Measurements from ENCODE around the gene SLC23A2.

SLC23A2 gene

DNA sequence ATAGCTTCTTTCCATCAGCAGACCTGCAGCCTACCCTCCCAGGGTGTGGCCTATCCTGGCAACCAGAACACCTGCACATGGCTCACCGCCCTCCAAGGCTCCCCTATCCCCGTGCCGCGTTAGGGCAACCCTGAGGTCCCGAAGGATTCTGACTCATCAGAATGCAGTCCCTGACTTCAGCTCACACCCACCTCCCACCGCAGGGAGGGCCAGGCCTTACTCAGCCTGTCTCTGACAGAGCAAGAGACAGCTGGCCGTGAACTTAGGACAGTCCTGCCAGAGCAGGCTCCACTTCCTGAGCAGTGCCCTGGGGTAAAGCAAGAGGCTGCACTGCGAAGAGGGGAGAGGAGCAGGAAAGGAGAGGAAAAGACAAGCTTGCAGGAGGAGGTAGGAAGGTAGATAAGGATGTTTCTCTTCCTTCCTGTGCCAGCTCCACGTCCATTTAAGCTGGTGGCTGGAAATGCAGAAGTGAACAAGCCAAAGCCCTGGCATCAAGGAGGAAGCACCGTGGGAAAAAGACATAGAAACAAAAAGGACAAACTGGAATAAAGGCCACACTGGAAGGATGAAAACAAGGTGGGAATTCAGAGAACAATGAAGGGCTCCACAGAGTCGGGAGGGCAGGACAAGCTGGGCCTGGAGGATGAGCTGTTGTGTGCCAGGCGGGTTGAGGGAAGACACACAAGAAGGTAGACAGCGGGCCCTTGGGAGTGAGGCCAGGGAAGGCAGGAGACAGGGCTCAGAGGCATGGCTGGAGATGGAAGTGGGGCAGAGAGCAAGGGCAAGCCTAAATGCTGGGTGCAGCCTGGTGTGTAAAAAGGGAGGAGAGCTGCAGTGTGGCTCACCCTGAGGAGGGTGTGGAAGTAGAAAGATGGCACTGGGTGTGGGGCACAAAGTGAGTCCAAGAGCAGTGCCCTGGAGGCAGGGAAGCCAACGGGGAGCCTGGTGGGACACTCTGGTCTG, 102.7 kb downstream of the SLC23A2 start:
- no peak overlapping the region for H3K4me3 ChIP-seq (ENCODE audit: low read depth, low read length)
- no peak for TF ChIP-seq MYC (IDR thresholded peaks at IDR 0.05; ENCODE audit: low read depth, low read length)
- TF ChIP-seq, protein P1, sequence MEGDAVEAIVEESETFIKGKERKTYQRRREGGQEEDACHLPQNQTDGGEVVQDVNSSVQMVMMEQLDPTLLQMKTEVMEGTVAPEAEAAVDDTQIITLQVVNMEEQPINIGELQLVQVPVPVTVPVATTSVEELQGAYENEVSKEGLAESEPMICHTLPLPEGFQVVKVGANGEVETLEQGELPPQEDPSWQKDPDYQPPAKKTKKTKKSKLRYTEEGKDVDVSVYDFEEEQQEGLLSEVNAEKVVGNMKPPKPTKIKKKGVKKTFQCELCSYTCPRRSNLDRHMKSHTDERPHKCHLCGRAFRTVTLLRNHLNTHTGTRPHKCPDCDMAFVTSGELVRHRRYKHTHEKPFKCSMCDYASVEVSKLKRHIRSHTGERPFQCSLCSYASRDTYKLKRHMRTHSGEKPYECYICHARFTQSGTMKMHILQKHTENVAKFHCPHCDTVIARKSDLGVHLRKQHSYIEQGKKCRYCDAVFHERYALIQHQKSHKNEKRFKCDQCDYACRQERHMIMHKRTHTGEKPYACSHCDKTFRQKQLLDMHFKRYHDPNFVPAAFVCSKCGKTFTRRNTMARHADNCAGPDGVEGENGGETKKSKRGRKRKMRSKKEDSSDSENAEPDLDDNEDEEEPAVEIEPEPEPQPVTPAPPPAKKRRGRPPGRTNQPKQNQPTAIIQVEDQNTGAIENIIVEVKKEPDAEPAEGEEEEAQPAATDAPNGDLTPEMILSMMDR (IDR thresholded peaks at IDR 0.05; ENCODE audit: low read depth, low read length): no peak
- no peak for TF ChIP-seq POLR2A (IDR thresholded peaks at IDR 0.05; ENCODE audit: extremely low read depth, insufficient read length)
- TF ChIP-seq, protein P2, sequence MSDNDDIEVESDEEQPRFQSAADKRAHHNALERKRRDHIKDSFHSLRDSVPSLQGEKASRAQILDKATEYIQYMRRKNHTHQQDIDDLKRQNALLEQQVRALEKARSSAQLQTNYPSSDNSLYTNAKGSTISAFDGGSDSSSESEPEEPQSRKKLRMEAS (IDR thresholded peaks at IDR 0.05; ENCODE audit: low read depth, low read length): no peak
- peak; percentile 26 for DNase-seq (ENCODE audit: low read depth)

DNA sequence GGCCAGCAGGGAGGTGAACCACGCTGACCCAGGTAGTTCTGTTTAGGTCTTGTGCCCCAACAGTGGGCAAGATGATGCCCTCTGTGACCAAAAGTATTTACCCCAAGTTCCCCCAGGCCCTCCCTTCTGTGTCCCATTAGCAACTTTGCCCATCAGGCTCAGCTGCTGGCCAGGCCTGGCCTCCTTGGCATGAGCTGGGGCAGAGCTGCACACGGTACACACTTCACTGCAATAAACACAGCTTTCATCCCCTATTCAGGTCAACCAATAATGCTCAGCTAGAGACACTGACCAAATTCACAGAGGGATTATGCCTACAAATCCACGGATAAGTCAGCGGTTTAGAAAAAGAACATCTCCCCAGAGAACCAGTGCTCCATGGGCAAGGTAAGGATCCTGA, 103.7 kb downstream of the SLC23A2 start:
- TF ChIP-seq MYC (IDR thresholded peaks at IDR 0.05; ENCODE audit: low read depth, low read length): no peak
- TF ChIP-seq POLR2A (IDR thresholded peaks at IDR 0.05; ENCODE audit: extremely low read depth, insufficient read length): no peak
- TF ChIP-seq, protein P1 (IDR thresholded peaks at IDR 0.05; ENCODE audit: low read depth, low read length): no peak
- TF ChIP-seq, protein P2 (IDR thresholded peaks at IDR 0.05; ENCODE audit: low read depth, low read length): no peak
- H3K4me3 ChIP-seq (ENCODE audit: low read depth, low read length): no peak overlapping the region
- no peak for DNase-seq (ENCODE audit: low read depth)

DNA sequence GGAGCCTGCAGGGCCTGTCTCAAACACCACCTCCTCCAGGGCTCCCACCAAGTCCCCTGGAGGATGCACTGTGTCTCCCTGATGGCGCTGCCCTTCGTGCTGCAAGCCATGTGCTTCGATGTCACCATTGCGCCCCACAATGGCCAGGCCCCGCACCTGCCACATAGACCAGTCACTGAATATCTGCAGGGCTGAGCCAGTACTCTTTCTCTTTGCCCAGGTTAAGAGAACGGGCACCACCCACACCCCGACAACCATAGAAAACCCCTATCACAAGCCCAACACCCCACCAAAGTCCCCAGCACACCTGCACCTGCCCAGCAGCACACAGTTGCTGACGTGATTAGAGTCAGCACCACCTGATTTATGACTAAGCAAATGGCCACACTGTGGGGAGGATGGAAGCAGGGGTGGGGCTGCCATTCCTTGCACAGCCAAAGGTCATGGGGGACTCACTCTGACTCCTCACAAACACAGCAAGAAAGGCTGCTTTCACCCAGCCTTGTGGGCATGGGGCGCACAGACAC, 104.3 kb downstream of the SLC23A2 start:
- peak; percentile 65 for DNase-seq (ENCODE audit: low read depth)
- TF ChIP-seq MYC (IDR thresholded peaks at IDR 0.05; ENCODE audit: low read depth, low read length): no peak; the same call in 1 of the 2 replicates
- TF ChIP-seq, protein P1 (IDR thresholded peaks at IDR 0.05; ENCODE audit: low read depth, low read length): peak; percentile 41
- no peak for TF ChIP-seq POLR2A (IDR thresholded peaks at IDR 0.05; ENCODE audit: extremely low read depth, insufficient read length)
- TF ChIP-seq, protein P2 (IDR thresholded peaks at IDR 0.05; ENCODE audit: low read depth, low read length): peak; percentile 76
- H3K4me3 ChIP-seq (ENCODE audit: low read depth, low read length): no peak overlapping the region

DNA sequence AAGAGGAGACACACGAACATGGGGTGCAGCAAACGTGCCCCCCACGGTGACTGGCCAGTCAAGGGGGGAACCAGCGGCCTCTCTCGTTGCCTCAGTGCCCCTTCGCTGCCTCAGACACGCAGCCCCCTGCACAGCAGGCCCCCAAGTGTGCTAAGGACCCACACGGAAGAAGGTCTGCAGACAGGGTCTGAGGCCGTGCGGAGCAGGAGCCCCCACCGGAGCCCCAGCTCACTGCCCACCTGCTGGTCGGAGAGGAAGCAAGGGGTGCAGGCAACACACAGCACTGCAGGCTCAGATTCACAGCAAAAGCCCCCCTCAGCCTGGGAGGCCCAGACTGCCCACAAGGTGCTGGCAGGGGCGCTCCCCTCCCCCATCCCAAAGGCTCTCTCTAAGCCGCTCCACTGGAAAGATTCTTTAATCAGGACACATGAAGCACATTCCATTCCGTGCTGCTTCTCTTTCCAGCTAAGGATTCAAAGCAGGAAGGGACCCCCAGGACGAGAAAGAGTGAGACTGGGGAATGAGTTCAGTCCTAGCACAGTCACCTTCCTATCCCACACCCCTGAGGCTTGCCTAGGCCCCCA, 105.1 kb downstream of the SLC23A2 start:
- DNase-seq (ENCODE audit: low read depth): no peak
- TF ChIP-seq, protein P2 (IDR thresholded peaks at IDR 0.05; ENCODE audit: low read depth, low read length): no peak
- TF ChIP-seq, protein P1 (IDR thresholded peaks at IDR 0.05; ENCODE audit: low read depth, low read length): no peak
- TF ChIP-seq POLR2A (IDR thresholded peaks at IDR 0.05; ENCODE audit: extremely low read depth, insufficient read length): no peak
- TF ChIP-seq MYC (IDR thresholded peaks at IDR 0.05; ENCODE audit: low read depth, low read length): no peak
- no peak overlapping the region for H3K4me3 ChIP-seq (ENCODE audit: low read depth, low read length)

DNA sequence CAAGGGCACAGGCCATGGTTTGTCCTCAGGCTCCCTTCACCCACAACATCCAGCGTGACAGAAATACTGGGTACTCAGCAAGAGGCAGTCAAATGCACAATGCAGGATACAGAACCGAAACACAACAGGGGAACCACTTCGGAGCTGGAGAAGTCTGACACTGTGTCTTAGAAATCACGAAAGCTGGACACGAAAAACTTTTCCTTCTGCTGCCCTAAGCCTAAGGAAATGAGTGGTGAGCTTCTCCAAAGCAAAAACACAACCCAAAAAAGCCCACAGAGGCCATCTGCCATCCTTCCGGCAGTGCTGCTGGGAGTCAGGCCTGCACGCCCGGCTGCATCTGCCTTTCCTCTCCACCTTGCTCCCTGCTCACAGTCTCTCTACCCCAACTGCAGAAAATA, 106.3 kb downstream of the SLC23A2 start:
- DNase-seq (ENCODE audit: low read depth): no peak

More for the DNA sequence above, 106.3 kb downstream of the SLC23A2 start:
- TF ChIP-seq, protein P2 (IDR thresholded peaks at IDR 0.05; ENCODE audit: low read depth, low read length): no peak
- TF ChIP-seq MYC (IDR thresholded peaks at IDR 0.05; ENCODE audit: low read depth, low read length): no peak
- TF ChIP-seq, protein P1 (IDR thresholded peaks at IDR 0.05; ENCODE audit: low read depth, low read length): no peak
- TF ChIP-seq POLR2A (IDR thresholded peaks at IDR 0.05; ENCODE audit: extremely low read depth, insufficient read length): no peak
- H3K4me3 ChIP-seq (ENCODE audit: low read depth, low read length): no peak overlapping the region

Data from NB4 (cell line).